GM10266 (cell line): Measurements from ENCODE around the gene ACYP2.

Experiments
- DNase-seq: peaks from one replicate; pipeline ENCODE4 v3.0.0; 2012; ENCODE audit errors: extremely low spot score
- CTCF ChIP-seq: IDR thresholded peaks from 2 replicates; pipeline ENCODE4 v1.5.1; 2012; ENCODE audit warnings: mild to moderate bottlenecking, low read depth; ENCODE audit not compliant: control insufficient read depth, insufficient read depth; ENCODE audit errors: missing control alignments

ACYP2 gene

GRCh38 chr2:54189539-54189938 lies 74.1 kb downstream of the ACYP2 start:
- DNase-seq, result no peak
- no peak for TF ChIP-seq CTCF

DNA sequence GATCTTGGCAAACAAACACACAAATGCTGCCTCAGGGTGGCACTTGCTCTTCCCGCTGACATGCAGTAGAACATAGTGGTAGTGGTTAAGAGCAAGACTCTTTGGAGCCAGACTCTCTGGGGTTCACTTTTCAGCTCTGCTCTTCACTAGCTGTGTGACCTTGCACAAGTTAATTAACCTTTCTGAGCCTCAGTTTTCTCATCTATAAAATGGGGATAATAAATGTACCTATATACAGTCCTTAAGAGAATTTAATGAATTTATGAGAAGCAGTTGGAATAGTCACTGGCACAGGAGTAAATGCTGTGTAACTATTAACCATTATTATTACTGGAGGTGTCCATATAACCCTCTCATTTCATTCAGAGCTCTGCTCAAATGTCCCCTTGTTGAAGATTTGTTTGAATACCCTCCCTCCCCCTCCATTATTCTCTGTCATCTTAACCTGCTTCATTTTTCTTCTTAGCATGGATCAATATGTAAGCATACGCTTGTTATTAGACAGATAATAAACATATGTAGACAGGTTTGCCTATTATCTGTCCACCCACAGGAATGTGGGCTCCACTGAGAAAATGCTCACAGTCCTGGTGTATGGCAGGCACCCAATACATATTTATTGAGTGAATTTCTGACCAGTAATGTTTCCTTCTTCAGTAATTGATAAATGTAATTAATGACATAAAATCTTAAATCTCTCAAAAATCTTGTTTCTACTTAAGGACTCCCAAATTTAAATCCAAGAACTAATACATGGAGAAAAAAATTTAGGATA lies 76.1 kb downstream of the ACYP2 start:
- no peak for DNase-seq
- no peak for TF ChIP-seq CTCF

- no peak for TF ChIP-seq CTCF
- DNase-seq, result no peak
Measured at GRCh38 chr2:54194761-54195750, 79.6 kb downstream of the ACYP2 start.

- no peak for TF ChIP-seq CTCF
Measured at GRCh38 chr2:54196646-54197045, 81.2 kb downstream of the ACYP2 start.

DNA sequence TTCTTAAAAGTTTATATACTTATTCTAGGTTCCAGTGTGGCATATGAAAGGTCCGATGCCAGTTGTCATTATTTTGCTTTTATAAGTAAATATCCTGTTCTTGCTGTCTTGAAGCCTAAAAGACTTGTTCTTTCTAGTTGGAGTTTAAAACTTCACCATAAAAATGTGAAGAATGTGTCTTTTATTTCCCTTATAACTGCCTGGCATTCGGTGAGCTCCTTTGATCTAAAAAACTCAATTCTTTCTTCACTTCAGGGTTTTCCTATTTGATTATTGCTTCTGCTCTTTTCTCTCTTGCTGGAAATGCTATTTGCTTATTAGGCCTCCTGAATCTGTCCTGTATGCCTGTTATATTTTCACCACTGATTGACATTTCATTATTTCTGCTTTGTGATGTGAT lies 89.1 kb downstream of the ACYP2 start:
- DNase-seq, result no peak
- no peak for TF ChIP-seq CTCF

More at GRCh38 chr2:54196646-54197045, 81.2 kb downstream of the ACYP2 start:
- no peak for DNase-seq

DNA sequence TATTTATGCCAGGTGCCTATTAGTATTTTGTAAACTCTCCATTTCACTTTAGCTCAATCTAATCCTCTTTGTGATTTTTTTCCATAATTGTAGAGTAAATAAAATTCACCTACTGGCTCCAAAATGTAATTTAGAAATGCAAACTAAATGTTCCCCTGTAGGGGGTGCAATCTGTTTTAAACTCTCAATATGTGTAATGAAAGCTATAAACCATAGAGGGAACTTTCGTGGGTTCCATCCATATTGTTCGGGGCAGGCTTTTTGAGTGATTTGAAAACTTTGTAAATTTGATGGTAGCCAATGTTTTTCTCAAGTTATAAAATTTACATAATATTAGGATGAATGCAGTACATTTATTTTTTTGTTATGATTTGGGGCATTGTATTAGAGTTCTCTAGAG lies 91.2 kb downstream of the ACYP2 start:
- peak; percentile 34 for DNase-seq
- TF ChIP-seq CTCF, result peak; percentile 37
